Measurements from ENCODE around the gene MOB2.

Gene MOB2

DNA sequence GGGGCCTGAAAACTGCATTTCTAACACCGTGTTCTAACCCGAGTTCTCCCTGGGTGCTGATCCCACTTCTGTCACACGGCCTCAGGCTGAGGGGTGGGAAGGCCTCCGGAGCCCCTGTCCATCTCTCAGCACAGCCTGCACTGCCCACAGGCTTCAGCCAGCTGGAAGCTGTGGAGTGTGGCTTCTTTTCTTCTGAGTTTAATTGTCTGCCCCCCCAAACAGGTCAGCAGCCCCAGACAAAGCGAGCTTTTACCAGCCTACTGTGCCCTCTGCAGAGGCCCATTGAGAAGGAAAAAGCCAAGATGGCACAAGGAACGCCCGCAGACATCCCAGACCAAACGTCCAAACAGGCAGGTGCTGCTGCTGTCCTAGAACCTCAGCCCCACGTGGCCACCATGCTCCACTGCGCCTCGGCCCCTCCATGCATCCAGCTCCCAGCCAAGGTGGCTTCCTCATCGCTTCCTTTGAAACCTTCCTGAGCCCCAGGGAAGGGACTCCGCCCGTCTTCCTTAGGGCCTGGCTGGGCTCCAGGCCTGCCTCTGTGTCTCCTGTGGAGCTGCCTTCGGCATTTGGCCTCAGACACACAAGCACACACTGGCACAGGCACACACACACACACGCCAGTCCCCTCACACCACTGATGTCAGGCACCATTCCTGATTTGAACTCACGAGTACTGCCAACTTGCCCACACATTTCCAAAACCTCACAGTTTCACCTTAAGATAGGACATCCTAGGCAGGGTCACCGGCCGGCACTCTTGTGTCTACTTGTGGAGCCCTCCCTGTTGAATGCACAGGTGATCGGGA, 1.7 kb downstream of the MOB2 start:
- TF ChIP-seq, protein P1, sequence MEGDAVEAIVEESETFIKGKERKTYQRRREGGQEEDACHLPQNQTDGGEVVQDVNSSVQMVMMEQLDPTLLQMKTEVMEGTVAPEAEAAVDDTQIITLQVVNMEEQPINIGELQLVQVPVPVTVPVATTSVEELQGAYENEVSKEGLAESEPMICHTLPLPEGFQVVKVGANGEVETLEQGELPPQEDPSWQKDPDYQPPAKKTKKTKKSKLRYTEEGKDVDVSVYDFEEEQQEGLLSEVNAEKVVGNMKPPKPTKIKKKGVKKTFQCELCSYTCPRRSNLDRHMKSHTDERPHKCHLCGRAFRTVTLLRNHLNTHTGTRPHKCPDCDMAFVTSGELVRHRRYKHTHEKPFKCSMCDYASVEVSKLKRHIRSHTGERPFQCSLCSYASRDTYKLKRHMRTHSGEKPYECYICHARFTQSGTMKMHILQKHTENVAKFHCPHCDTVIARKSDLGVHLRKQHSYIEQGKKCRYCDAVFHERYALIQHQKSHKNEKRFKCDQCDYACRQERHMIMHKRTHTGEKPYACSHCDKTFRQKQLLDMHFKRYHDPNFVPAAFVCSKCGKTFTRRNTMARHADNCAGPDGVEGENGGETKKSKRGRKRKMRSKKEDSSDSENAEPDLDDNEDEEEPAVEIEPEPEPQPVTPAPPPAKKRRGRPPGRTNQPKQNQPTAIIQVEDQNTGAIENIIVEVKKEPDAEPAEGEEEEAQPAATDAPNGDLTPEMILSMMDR (IDR thresholded peaks at IDR 0.05): no peak

DNA sequence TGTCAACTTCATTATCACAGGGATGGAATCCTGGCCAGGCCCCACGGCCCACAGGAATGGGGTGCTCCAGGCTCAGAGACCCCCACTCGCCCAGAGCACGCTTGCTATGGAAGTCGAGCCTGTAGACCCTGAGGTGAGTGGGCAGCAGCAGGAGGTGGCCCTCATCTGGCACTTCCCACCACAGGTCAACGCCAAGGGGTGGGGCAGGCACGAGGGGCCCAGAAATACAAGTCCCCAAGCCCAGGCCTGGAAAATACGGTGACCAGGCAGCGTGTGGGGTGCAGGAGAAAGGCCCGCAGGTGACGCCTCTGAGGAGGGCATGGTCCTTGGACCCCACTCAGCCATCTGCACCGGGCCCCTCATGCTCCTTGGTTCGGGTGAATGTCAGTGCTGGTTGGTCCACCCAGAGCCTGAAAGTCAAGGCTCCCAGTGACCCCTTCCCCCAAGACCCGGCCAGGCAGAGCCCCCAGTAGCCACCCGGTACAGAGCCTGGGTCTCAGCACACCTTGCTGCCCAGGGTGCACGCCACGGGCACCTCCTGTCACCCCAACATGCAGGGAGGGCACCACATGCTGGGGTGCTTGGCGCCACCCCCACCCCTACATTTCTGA, 2.4 kb downstream of the MOB2 start:
- TF ChIP-seq, protein P1 (IDR thresholded peaks at IDR 0.05): no peak

DNA sequence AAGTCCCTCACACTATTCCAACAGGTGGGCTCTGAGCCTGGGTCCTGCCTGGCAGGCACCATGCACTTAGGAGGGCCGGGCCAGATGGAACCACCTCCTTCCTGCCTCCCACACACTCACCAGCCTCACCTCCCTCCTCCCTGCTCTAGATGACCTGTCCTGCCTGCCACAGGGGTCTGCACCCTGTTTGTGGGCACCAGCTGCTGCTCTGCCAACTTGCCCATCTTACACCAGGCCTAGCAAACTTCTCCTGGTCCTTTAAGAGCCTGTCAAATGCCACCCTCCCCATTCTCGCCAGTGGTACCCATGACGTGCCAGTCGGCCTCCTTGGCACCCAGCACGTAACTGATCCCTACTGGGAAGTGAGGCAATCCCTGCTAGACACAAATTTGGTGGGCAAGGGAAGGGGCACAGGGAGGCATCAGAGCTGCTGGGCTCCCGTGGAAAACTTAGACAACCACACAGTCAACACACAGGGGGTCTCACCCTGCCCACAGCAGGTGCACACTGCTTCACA, 3.1 kb downstream of the MOB2 start:
- TF ChIP-seq, protein P1 (IDR thresholded peaks at IDR 0.05): no peak

DNA sequence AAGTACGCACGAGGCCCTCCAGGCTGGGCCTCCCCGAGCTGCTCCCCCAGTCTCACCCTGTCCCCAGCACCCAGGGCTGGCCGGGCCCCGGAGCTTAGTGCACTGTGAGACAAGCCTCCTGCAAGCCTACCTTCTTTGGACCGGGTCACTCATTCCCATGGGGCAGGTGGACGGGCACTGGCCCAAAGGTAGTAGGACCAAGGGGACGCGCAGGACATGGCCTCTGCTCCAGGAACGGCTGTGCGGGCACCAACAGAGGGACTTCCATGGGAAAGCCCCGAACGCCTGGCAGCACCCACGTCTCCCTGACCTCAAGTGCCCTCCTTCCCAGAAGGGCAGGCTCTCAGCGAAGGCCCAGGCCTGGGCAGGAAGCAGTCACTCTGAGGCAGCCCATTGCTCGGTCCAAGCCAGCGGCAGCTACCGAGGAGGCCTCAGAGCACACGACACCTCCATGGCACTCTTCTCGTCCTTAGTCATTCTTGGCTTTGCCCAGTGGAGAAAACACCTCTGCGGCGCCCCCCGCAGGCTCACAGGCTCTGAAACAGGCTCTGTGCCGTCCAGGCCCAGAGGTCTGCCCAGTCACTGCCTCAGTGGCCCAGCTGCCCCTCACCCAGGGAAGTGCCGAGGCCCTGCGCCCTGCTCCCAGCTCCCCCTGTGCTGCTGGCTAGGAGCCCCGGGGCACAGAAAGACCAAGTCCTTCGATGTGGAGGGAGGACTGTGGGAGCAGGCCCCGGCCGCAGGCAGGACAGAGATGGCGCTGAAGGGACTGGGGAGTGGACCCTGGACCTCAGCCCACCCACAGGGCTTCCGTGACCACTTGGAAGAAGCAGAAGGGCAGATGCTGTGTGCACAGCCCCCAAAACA, 3.8 kb downstream of the MOB2 start:
- TF ChIP-seq, protein P1 (IDR thresholded peaks at IDR 0.05): no peak

DNA sequence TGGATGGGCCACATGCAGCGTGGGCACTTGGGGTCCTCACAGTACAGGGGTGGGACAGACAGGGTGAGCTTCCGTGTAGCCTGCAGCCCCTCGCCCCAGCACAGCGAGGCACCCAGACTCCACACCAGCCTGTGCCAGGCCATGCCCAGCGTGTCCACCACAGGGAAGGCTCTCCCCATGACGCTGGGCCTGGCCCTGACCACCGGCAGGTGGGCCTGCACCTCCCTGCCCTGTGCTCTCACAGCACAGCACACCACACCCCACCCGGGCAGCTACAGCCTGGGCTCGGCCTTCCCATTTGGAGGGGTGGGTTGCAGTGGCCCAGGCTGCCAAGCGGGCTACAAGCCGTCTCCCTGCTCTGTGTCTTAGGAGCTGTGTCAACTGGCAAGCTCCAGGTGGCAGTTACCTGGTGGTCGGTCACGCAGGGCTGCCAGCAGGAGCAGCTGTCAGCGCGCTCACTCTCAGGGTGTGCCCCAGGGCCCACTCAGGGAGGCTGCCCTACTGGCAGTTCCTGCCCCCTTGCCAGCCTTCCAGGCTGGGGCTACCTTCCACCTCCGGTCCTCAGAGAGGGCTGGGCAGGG, 4.6 kb downstream of the MOB2 start:
- TF ChIP-seq, protein P1 (IDR thresholded peaks at IDR 0.05): no peak

DNA sequence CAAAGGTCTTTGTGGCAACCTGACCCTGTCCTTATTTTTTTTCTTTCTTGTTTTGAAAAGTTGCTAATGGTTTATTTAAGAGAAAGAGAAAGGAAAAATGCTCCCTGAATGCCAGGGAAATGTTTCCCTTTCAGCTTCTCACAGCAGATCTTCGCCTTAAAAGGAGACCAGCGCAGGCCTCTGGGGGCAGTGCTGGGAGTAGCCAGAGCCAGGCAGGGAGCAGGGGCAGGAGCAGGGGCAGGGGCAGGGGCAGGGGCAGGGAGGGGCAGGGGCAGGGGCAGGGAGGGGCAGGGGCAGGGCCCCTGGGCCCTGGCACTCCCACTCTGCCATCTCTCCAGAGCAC, 5.1 kb downstream of the MOB2 start:
- TF ChIP-seq, protein P1 (IDR thresholded peaks at IDR 0.05): no peak
